ENCODE data around the gene LYZL1. TPM values are rescaled to one million over a fixed set of nuclear protein-coding genes. Genes with fewer than 3 reads are reported as not detected.

LYZL1 gene
- total and polyA plus RNA-seq, 4 experiments from 2014 or later, result not detected

DNA sequence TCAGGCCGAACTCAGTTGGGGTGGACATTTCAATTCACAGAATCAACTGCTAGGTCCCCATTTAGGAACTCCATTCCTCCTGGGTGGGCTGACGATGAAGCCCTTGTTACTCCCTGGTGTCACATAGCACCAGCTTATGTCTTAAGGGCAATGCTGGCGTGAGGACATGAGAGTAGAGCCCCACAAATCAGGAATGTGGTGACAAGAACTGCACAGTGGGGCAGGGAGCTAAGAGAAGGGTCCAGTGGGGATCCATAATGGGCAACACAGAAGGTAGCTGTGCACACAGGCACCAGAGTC is 57.0 kb downstream of the LYZL1 start:
- DNase-seq, result no peak
- Histone ChIP-seq H3K4me3 (ENCODE audit: low read length in 2 of 2) (no peak overlapping the region), H3K27ac (ENCODE audit: low read depth, low read length) (no peak overlapping the region), H3K27me3 (ENCODE audit: insufficient read depth, low read length) (no peaks in the 10 kb centered on the region), H3K36me3 (ENCODE audit: insufficient read depth, low read length) (no peaks in the 10 kb centered on the region), H3K9me3 (ENCODE audit: control insufficient read depth in 1 of 2, low read length in 2 of 2) (no peaks in the 10 kb centered on the region), H3K4me1 (ENCODE audit: insufficient read depth, low read length) (no peaks in the 10 kb centered on the region)
- H3K27me3 Mint-ChIP-seq, result peaks cover 4 to 16% of the 10 kb centered on the region in 2 donors
- no peak overlapping the region for H3K27ac Mint-ChIP-seq
- H3K4me3 Mint-ChIP-seq, result no peak overlapping the region
- intact Hi-C loops (cut with micrococcal nuclease), result no loop called here
- H3K4me1 Mint-ChIP-seq, result no peaks in the 10 kb centered on the region
- CTCF ChIA-PET (ENCODE audit: partially characterized antibody), result no interaction called here
- POLR2A ChIA-PET (ENCODE audit: partially characterized antibody), result no interaction called here
- H3K9me3 Mint-ChIP-seq, result peaks cover 0 to 14% (median 4%) of the 10 kb centered on the region in 8 donors
- H3K36me3 Mint-ChIP-seq, result no peaks in the 10 kb centered on the region

DNA sequence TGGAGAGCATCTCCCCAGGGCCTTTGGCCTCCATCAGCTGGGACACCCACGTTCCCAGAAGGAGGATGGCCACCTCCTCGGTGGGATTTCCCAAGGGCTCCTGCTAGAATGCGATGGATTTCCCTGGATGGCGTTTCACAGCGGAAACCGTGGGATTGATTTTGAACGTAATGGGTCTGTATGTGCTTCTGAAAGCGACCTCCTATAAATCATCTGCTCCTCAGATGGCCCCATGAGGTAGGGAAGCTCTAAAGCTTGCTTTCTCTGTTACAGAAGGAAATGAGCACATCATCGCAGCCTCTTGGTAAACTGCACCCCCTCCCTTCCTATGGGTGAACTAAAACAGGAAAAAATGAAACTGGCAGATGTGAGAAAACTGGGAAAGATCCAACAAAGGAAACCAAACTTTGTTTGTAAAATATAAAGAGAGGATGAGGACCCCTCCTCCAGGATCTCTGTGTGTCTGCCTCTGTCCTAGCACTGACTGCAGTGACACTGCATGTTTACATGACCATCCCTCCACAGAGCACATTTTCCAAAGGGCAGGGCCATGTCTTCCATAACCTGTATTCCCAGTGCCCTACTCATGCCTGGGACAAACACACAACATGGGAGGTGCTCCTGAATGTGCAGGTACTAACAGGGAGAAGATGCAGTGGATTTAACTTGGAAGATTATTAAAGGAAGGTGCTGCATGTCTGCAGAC is 57.6 kb downstream of the LYZL1 start:
- Histone ChIP-seq H3K27me3 (ENCODE audit: insufficient read depth, low read length) (no peaks in the 10 kb centered on the region), H3K4me1 (ENCODE audit: insufficient read depth, low read length) (no peaks in the 10 kb centered on the region), H3K36me3 (ENCODE audit: insufficient read depth, low read length) (no peaks in the 10 kb centered on the region), H3K4me3 (ENCODE audit: low read length in 2 of 2) (no peak overlapping the region), H3K9me3 (ENCODE audit: control insufficient read depth in 1 of 2, low read length in 2 of 2) (no peaks in the 10 kb centered on the region), H3K27ac (ENCODE audit: low read depth, low read length) (no peak overlapping the region)
- peaks cover 4 to 16% of the 10 kb centered on the region in 2 donors for H3K27me3 Mint-ChIP-seq
- H3K9me3 Mint-ChIP-seq, result peaks cover 0 to 14% (median 4%) of the 10 kb centered on the region in 8 donors
- DNase-seq, result no peak
- intact Hi-C loops (cut with micrococcal nuclease), result no loop called here
- ChIA-PET CTCF (ENCODE audit: partially characterized antibody) (no interaction called here), POLR2A (ENCODE audit: partially characterized antibody) (no interaction called here)
- H3K27ac Mint-ChIP-seq, result no peak overlapping the region
- no peaks in the 10 kb centered on the region for H3K4me1 Mint-ChIP-seq
- no peak overlapping the region for H3K4me3 Mint-ChIP-seq
- H3K36me3 Mint-ChIP-seq, result no peaks in the 10 kb centered on the region

DNA sequence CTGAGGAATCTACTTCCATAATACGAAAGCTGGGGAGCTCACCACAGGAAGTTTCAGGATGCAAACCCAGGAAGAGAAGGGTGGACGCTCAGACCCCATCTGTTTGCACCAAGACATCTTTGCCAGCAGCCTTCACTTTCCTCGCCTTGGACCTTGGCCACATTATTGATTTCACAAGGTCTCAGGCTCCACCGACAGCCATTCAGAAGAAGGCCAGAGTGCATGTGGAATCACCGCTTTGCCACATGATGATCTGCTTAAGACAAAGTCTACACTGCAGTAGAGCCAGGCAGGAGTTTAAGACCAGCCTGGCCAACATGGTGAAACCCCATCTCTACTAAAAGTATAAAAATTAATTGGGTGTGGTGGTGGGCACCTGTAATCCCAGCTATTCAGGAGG is 60.0 kb downstream of the LYZL1 start:
- H3K9me3 ChIP-seq (ENCODE audit: control insufficient read depth in 1 of 2, low read length in 2 of 2), result no peaks in the 10 kb centered on the region
- no peak for DNase-seq
- Mint-ChIP-seq H3K4me1 (no peaks in the 10 kb centered on the region), H3K27ac (no peak overlapping the region), H3K27me3 (peaks cover 0 to 6% of the 10 kb centered on the region in 2 donors), H3K4me3 (no peak overlapping the region), H3K9me3 (peaks cover 0 to 5% (median 0%) of the 10 kb centered on the region in 8 donors), H3K36me3 (no peaks in the 10 kb centered on the region)
- H3K27ac ChIP-seq (ENCODE audit: low read depth, low read length), result no peak overlapping the region
- H3K4me3 ChIP-seq (ENCODE audit: low read length in 2 of 2), result no peak overlapping the region
- no peaks in the 10 kb centered on the region for H3K27me3 ChIP-seq (ENCODE audit: insufficient read depth, low read length)
- intact Hi-C loops (cut with micrococcal nuclease), result no loop called here
- ChIA-PET CTCF (ENCODE audit: partially characterized antibody) (interaction anchor here (0.8 kb wide), 1 partner anchor 43 kb away, joined by 3 read pairs; no protein-coding TSS in a partner anchor), POLR2A (ENCODE audit: partially characterized antibody) (no interaction called here)
- H3K4me1 ChIP-seq (ENCODE audit: insufficient read depth, low read length), result no peaks in the 10 kb centered on the region
- H3K36me3 ChIP-seq (ENCODE audit: insufficient read depth, low read length), result no peaks in the 10 kb centered on the region

DNA sequence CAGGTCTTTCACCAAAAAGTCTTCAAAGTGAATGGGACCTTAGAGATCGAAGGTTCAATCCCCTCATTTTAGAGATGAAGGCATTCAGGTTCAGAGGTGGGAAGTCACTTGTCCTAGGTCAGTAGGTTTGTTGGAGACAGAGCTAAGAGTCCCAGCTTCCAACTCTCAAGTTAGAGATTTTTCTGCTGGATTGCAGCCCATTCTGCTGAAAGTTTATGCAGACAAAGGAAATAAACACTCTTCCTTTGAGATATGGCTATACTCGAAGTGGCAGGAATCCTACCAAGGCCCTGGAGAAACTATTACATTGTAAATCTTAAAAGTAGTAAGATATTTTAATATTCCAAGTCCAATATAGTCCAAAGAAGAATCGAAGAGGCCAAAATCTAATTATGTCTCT is 64.4 kb downstream of the LYZL1 start:
- POLR2A ChIA-PET (ENCODE audit: partially characterized antibody), result no interaction called here
- no peaks in the 10 kb centered on the region for H3K9me3 ChIP-seq (ENCODE audit: control insufficient read depth in 1 of 2, low read length in 2 of 2)
- intact Hi-C loops (cut with micrococcal nuclease), result no loop called here
- no peak overlapping the region for H3K27ac ChIP-seq (ENCODE audit: low read depth, low read length)
- Mint-ChIP-seq H3K9me3 (peaks cover 0 to 5% (median 0%) of the 10 kb centered on the region in 8 donors), H3K27ac (no peak overlapping the region), H3K4me1 (no peaks in the 10 kb centered on the region), H3K36me3 (no peaks in the 10 kb centered on the region), H3K27me3 (peaks cover 0 to under 1% of the 10 kb centered on the region in 2 donors), H3K4me3 (no peak overlapping the region)
- H3K27me3 ChIP-seq (ENCODE audit: insufficient read depth, low read length), result no peaks in the 10 kb centered on the region
- no peaks in the 10 kb centered on the region for H3K36me3 ChIP-seq (ENCODE audit: insufficient read depth, low read length)
- H3K4me1 ChIP-seq (ENCODE audit: insufficient read depth, low read length), result no peaks in the 10 kb centered on the region
- DNase-seq, result no peak
- H3K4me3 ChIP-seq (ENCODE audit: low read length in 2 of 2), result no peak overlapping the region
- CTCF ChIA-PET (ENCODE audit: partially characterized antibody), result no interaction called here

DNA sequence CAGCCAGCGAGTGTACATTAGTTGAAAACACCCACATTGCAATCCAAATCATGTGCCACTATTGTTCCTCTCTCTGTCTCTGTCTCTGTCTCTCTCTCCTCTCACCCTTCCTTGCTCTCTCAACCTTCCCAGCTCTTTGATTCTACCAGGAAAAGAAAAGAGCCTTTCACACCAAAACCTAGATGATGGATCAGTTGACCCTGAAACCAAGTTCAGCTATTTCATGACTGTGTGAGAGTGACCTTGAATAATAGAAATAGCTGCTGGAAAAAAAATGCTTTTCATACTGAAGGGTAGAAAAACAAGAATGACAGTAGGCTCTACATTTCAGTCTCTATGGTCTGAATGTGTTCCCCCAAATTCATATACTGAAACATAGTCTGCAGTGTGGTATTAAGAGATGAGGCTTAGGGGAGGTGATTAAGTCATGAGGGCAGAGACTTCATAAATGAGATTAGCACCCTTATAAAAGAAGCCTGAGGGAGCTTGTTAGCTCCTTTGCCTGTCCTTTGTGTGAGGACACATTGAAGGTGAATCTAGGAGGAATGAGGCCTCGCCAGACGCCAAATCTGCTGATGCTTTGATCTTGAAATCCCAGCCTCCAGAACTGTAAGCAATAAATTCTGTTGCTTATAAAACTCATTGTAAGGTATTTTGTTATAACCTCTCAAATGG is 65.2 kb downstream of the LYZL1 start:
- Histone ChIP-seq H3K9me3 (ENCODE audit: control insufficient read depth in 1 of 2, low read length in 2 of 2) (no peaks in the 10 kb centered on the region), H3K4me1 (ENCODE audit: insufficient read depth, low read length) (no peaks in the 10 kb centered on the region), H3K36me3 (ENCODE audit: insufficient read depth, low read length) (no peaks in the 10 kb centered on the region), H3K27ac (ENCODE audit: low read depth, low read length) (no peak overlapping the region), H3K27me3 (ENCODE audit: insufficient read depth, low read length) (no peaks in the 10 kb centered on the region), H3K4me3 (ENCODE audit: low read length in 2 of 2) (no peak overlapping the region)
- H3K36me3 Mint-ChIP-seq, result no peaks in the 10 kb centered on the region
- ChIA-PET CTCF (ENCODE audit: partially characterized antibody) (no interaction called here), POLR2A (ENCODE audit: partially characterized antibody) (no interaction called here)
- intact Hi-C loops (cut with micrococcal nuclease), result no loop called here
- no peaks in the 10 kb centered on the region for H3K4me1 Mint-ChIP-seq
- no peak for DNase-seq
- peaks cover 0 to 5% (median 0%) of the 10 kb centered on the region in 8 donors for H3K9me3 Mint-ChIP-seq
- H3K27me3 Mint-ChIP-seq, result no peaks in the 10 kb centered on the region
- no peak overlapping the region for H3K27ac Mint-ChIP-seq
- no peak overlapping the region for H3K4me3 Mint-ChIP-seq

DNA sequence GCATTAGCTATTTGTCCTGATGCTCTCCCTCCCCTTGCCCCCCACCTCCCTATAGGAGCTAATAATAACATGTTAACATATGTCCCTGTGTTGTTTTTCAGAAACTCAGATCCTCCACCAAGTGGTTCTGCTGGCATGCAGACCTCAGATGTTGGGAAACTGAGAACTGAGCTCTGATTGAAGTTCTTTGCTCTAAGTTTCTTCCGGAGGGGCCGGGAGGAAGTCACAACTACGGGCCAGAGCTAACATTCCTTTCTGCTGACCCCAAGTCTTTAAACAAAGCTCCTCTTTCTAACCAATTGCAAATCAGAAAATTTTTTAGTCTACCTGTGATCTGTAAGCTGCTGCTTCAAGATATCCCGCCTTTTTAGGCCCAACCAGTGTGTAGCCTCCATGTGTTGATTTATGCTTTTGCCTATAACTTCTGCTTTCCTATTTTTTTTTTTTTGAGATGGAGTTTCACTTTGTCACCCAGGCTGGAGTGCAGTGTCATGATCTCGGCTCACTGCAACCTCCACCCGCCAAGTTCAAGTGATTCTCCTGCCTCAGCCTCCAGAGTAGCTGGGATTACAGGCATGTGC is 66.6 kb downstream of the LYZL1 start:
- H3K27ac Mint-ChIP-seq, result no peak overlapping the region
- ChIA-PET POLR2A (ENCODE audit: partially characterized antibody) (interaction anchor here (0.6 kb wide), 1 partner anchor 43 kb away, joined by 3 read pairs; no protein-coding TSS in a partner anchor), CTCF (ENCODE audit: partially characterized antibody) (interaction anchor here (0.8 kb wide), 1 partner anchor 31 kb away, joined by 3 read pairs; no protein-coding TSS in a partner anchor)
- H3K9me3 ChIP-seq (ENCODE audit: control insufficient read depth in 1 of 2, low read length in 2 of 2), result no peaks in the 10 kb centered on the region
- H3K4me3 ChIP-seq (ENCODE audit: low read length in 2 of 2), result no peak overlapping the region
- H3K4me3 Mint-ChIP-seq, result no peak overlapping the region
- H3K36me3 Mint-ChIP-seq, result no peaks in the 10 kb centered on the region
- H3K27ac ChIP-seq (ENCODE audit: low read depth, low read length), result no peak overlapping the region
- no peak for DNase-seq
- H3K36me3 ChIP-seq (ENCODE audit: insufficient read depth, low read length), result no peaks in the 10 kb centered on the region
- intact Hi-C loops (cut with micrococcal nuclease), result no loop called here
- H3K9me3 Mint-ChIP-seq, result no peaks in the 10 kb centered on the region
- no peaks in the 10 kb centered on the region for H3K4me1 Mint-ChIP-seq
- H3K27me3 Mint-ChIP-seq, result no peaks in the 10 kb centered on the region
- H3K27me3 ChIP-seq (ENCODE audit: insufficient read depth, low read length), result no peaks in the 10 kb centered on the region
- no peaks in the 10 kb centered on the region for H3K4me1 ChIP-seq (ENCODE audit: insufficient read depth, low read length)

DNA sequence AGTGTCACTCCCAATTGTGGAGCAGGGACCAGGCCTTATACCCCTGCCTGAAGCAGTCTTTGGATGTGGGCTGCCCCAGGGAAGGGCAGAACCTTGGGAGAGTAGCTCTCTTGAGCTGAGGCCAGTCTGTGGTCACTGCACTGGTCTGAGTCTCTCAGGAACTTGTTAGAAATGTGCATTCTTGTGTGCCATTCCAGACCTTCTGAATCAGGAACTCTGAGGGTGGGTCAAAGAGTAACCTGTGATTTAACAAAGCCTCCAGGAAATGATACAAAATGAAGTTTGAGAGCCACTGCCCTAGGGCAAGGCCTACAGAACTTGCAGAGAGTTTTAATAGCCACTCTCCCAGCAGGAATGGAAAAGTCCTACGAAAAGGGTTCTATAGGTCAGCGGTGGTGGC is 68.1 kb downstream of the LYZL1 start:
- ChIA-PET POLR2A (ENCODE audit: partially characterized antibody) (no interaction called here), CTCF (ENCODE audit: partially characterized antibody) (no interaction called here)
- H3K27me3 Mint-ChIP-seq, result no peaks in the 10 kb centered on the region
- Histone ChIP-seq H3K4me1 (ENCODE audit: insufficient read depth, low read length) (no peaks in the 10 kb centered on the region), H3K27ac (ENCODE audit: low read depth, low read length) (no peak overlapping the region), H3K36me3 (ENCODE audit: insufficient read depth, low read length) (no peaks in the 10 kb centered on the region), H3K9me3 (ENCODE audit: control insufficient read depth in 1 of 2, low read length in 2 of 2) (no peaks in the 10 kb centered on the region), H3K4me3 (ENCODE audit: low read length in 2 of 2) (no peak overlapping the region), H3K27me3 (ENCODE audit: insufficient read depth, low read length) (no peaks in the 10 kb centered on the region)
- H3K27ac Mint-ChIP-seq, result no peak overlapping the region
- intact Hi-C loops (cut with micrococcal nuclease), result no loop called here
- H3K36me3 Mint-ChIP-seq, result no peaks in the 10 kb centered on the region
- H3K4me1 Mint-ChIP-seq, result no peaks in the 10 kb centered on the region
- no peak for DNase-seq
- no peak overlapping the region for H3K4me3 Mint-ChIP-seq
- no peaks in the 10 kb centered on the region for H3K9me3 Mint-ChIP-seq

Data from CD4-positive, alpha-beta memory T cell (primary cell).